ENCODE data around the gene ORAI2. TPM values are rescaled to one million over a fixed set of nuclear protein-coding genes. Genes with fewer than 3 reads are reported as not detected.

The ORAI2 gene
- total RNA-seq: 1 to 10 TPM; 1.2 to 4.2 (median 2.6) TPM
- long read RNA-seq: 0 reads

DNA sequence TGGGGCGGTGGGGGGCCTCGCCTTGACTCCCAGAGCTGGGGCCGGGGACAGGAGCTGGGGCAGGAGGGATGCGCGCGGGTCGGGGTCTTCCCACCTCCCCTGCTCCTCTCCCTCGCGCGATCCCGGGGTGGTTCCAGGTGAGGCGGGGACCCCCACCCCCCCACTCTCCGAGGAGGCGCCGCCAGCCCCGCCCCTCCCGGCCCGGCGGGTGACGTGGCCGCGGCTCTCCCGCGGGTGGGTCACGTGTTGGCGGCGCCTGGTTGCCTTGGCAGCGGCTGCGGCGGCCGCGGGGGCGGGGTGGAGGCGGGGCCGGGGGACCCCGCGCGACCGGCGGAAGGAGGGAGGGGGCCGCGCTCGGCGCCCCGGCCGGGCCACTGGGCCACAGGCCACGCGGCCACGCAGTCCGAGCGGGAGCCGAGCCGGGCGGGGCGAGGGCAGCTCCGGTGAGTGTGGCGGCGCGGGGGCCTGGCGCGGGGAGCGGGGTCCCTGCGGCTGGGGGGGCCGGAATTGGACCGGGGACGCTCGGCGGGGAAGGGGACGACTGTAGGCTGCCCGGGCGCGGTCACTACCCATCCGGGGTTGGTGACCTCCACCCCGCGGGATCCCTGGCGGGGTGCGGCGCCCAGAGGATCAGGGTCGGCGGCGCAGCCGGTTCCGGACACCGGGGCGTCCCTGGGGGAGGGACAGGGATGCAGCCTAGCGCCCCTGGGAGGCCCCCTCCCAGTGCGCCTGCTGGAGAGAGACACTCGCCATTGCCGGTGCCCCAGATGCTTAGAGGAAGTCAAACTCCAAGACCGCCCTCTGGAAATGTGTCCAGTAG is at the start of gene ORAI2:
ORAI2 (plus strand) TSS at position 357 of the 820 bp plus-strand sequence. CDS start 5,382 bp downstream, outside the sequence.
- intact Hi-C loops (cut with DNase I): no loop called here
- peaks cover 0 to 24% (median 3%) of the 10 kb centered on the region in 4 donors for H3K4me1 ChIP-seq
- no peaks in the 10 kb centered on the region for H3K9me3 ChIP-seq
- TF ChIP-seq POLR2A (IDR thresholded peaks at IDR 0.05): no peak
- DNase-seq (peak; percentile 84 to 91 (median 89)), ATAC-seq (peak; percentile 77 to 88 (median 84))
- H3K27ac ChIP-seq: peak within 1 kb of the TSS; percentile 56 to 69 (median 66)
- no peaks in the 10 kb centered on the region for H3K27me3 ChIP-seq
- WGBS (ENCODE audit: insufficient coverage, low coverage, low lambda C conversion rate, missing lambda C conversion rate): no CpG with 5 or more reads among the region's 90 CpGs
- H3K4me3 ChIP-seq: peak within 1 kb of the TSS; percentile 55 to 70 (median 59)
- no peaks in the 10 kb centered on the region for H3K36me3 ChIP-seq

GRCh38 chr7:102387064-102387463 is 46.3 kb upstream of the ORAI2 start:
- Histone ChIP-seq H3K9me3 (no peaks in the 10 kb centered on the region), H3K27ac (no peak overlapping the region), H3K4me3 (no peak overlapping the region), H3K36me3 (no peaks in the 10 kb centered on the region), H3K4me1 (no peaks in the 10 kb centered on the region), H3K27me3 (no peaks in the 10 kb centered on the region)
- TF ChIP-seq, protein P1, sequence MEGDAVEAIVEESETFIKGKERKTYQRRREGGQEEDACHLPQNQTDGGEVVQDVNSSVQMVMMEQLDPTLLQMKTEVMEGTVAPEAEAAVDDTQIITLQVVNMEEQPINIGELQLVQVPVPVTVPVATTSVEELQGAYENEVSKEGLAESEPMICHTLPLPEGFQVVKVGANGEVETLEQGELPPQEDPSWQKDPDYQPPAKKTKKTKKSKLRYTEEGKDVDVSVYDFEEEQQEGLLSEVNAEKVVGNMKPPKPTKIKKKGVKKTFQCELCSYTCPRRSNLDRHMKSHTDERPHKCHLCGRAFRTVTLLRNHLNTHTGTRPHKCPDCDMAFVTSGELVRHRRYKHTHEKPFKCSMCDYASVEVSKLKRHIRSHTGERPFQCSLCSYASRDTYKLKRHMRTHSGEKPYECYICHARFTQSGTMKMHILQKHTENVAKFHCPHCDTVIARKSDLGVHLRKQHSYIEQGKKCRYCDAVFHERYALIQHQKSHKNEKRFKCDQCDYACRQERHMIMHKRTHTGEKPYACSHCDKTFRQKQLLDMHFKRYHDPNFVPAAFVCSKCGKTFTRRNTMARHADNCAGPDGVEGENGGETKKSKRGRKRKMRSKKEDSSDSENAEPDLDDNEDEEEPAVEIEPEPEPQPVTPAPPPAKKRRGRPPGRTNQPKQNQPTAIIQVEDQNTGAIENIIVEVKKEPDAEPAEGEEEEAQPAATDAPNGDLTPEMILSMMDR (IDR thresholded peaks at IDR 0.05): no peak
- no peak for TF ChIP-seq POLR2A (IDR thresholded peaks at IDR 0.05)
- intact Hi-C loops (cut with DNase I): no loop called here
- DNase-seq (no peak), ATAC-seq (peak in 1 of 4 donors; percentile 39)
- 74% methylated on average over 5 of the region's 6 CpGs for WGBS (ENCODE audit: insufficient coverage, low coverage, low lambda C conversion rate, missing lambda C conversion rate)

GRCh38 chr7:102389810-102390209 is 43.6 kb upstream of the ORAI2 start:
- H3K4me1 ChIP-seq: no peaks in the 10 kb centered on the region
- no peak for TF ChIP-seq POLR2A (IDR thresholded peaks at IDR 0.05)
- TF ChIP-seq, protein P1 (IDR thresholded peaks at IDR 0.05): no peak
- no peaks in the 10 kb centered on the region for H3K27me3 ChIP-seq
- no peak for ATAC-seq
- WGBS (ENCODE audit: insufficient coverage, low coverage, low lambda C conversion rate, missing lambda C conversion rate): 88% methylated on average over 3 of the region's 3 CpGs
- no peaks in the 10 kb centered on the region for H3K36me3 ChIP-seq
- no peak overlapping the region for H3K4me3 ChIP-seq
- intact Hi-C loops (cut with DNase I): loop anchor here (5.0 kb wide), 1 partner anchor 108 kb away; no protein-coding TSS in a partner anchor
- H3K27ac ChIP-seq: no peak overlapping the region
- H3K9me3 ChIP-seq: no peaks in the 10 kb centered on the region
- DNase-seq: no peak

DNA sequence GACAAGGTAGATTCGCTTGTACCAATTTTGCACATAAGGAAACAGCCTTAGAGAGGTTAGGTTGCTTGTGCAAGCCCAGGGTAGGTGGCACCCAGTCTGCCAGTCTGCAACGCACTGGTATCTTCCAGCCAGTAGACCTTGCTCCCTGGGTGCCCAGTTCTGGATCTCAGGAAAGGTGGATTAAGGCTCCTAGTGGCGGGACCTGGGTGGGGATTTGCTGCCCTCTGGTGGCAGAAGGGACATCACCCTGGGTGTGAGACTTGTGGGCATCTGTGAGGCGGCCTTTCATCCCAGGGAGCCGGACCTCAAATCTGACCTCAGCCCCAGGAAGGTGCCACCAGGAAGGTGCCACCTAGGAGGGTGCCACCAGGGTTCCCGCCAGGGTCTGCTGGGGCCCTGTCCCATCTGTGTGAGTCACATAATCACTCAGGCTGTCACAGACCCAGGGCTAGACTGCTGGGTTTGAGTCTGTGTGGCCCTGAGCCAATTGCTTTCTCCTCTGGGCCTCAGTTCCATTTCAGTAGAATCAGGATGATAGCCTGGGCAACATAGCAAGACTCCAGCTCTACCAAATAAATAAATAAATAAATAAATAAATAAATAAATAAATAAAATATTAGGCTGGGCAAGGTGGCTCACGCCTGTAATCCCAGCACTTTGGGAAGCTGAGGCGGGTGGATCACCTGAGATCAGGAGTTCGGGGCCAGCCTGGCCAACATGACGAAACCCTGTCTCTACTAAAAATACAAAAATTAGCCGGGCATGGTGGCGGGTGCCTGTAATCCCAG is 42.5 kb upstream of the ORAI2 start:
- Histone ChIP-seq H3K27me3 (no peaks in the 10 kb centered on the region), H3K4me1 (peaks cover 0 to 4% (median 0%) of the 10 kb centered on the region in 4 donors), H3K27ac (no peak overlapping the region), H3K9me3 (no peaks in the 10 kb centered on the region), H3K4me3 (no peak overlapping the region), H3K36me3 (no peaks in the 10 kb centered on the region)
- 65% methylated on average over 8 of the region's 12 CpGs for WGBS (ENCODE audit: insufficient coverage, low coverage, low lambda C conversion rate, missing lambda C conversion rate)
- ATAC-seq: peak; percentile 94 to 98 (median 98)
- peak; percentile 84 to 87 (median 85) for DNase-seq
- intact Hi-C loops (cut with DNase I): loop anchor here (5.0 kb wide), 1 partner anchor 109 kb away; no protein-coding TSS in a partner anchor
- no peak for TF ChIP-seq POLR2A (IDR thresholded peaks at IDR 0.05)
- TF ChIP-seq, protein P1 (IDR thresholded peaks at IDR 0.05): peak; percentile 91 to 98 (median 93)

Data from right lobe of liver (tissue), 6 donors.